Fibroblast of upper back skin (primary cell): ENCODE measurements around the gene MALRD1.
A peak's percentile ranks its signal among the peaks of the same experiment; 100 is the strongest.

ENCODE experiments used
- DNase-seq: peaks from one replicate; pipeline ENCODE4 v3.0.0-alpha.2; 2013

Gene MALRD1

GRCh38 chr10:19048489-19048888 is at the start of gene MALRD1:
TSS of gene MALRD1 (plus strand) at chr10:19048801. CDS start at chr10:19048939, 138 bp downstream.
- DNase-seq: no peak

GRCh38 chr10:19003341-19003740 is 45.3 kb upstream of the MALRD1 start:
- peak; percentile 18 for DNase-seq

- DNase-seq: no peak
Observed at GRCh38 chr10:19012111-19012510, 36.5 kb upstream of the MALRD1 start.

GRCh38 chr10:19014034-19014433 is 34.6 kb upstream of the MALRD1 start:
- peak; percentile 95 for DNase-seq

GRCh38 chr10:19014498-19014897 is 34.1 kb upstream of the MALRD1 start:
- DNase-seq: peak; percentile 27

- no peak for DNase-seq
Observed at GRCh38 chr10:19017116-19017890, 31.3 kb upstream of the MALRD1 start.

- no peak for DNase-seq
Observed at GRCh38 chr10:19021162-19021561, 27.4 kb upstream of the MALRD1 start.

GRCh38 chr10:19024611-19025010 is 24.0 kb upstream of the MALRD1 start:
- no peak for DNase-seq

GRCh38 chr10:19031763-19032162 is 16.8 kb upstream of the MALRD1 start:
- no peak for DNase-seq

- no peak for DNase-seq
Observed at GRCh38 chr10:19033741-19034140, 14.9 kb upstream of the MALRD1 start.

GRCh38 chr10:19041171-19041570 is 7.4 kb upstream of the MALRD1 start:
- no peak for DNase-seq

GRCh38 chr10:19043431-19043830 is 5.2 kb upstream of the MALRD1 start:
- no peak for DNase-seq

- DNase-seq: no peak
Observed at GRCh38 chr10:19046679-19047078, 1.9 kb upstream of the MALRD1 start.

GRCh38 chr10:19048891-19049290 is 290 bp downstream of the MALRD1 start:
- no peak for DNase-seq

- DNase-seq: no peak
Observed at GRCh38 chr10:19049567-19049966, 966 bp downstream of the MALRD1 start.

GRCh38 chr10:19054289-19054835 is 5.8 kb downstream of the MALRD1 start:
- no peak for DNase-seq

- DNase-seq: no peak
Observed at GRCh38 chr10:19058046-19058445, 9.4 kb downstream of the MALRD1 start.

- no peak for DNase-seq
Observed at GRCh38 chr10:19063986-19064385, 15.4 kb downstream of the MALRD1 start.

- no peak for DNase-seq
Observed at GRCh38 chr10:19071946-19072345, 23.3 kb downstream of the MALRD1 start.

GRCh38 chr10:19077276-19077675 is 28.7 kb downstream of the MALRD1 start:
- peak; percentile 11 for DNase-seq

GRCh38 chr10:19096501-19097073 is 48.0 kb downstream of the MALRD1 start:
- DNase-seq: no peak

GRCh38 chr10:19097151-19097550 is 48.5 kb downstream of the MALRD1 start:
- peak; percentile 32 for DNase-seq

- no peak for DNase-seq
Observed at GRCh38 chr10:19098803-19099202, 50.2 kb downstream of the MALRD1 start.

- DNase-seq: no peak
Observed at GRCh38 chr10:19107406-19107805, 58.8 kb downstream of the MALRD1 start.
